ENCODE measurements around the gene NDUFA11.

- TF ChIP-seq EP300 (IDR thresholded peaks at IDR 0.05; ENCODE audit: low read depth) = no peak
- TF ChIP-seq, protein P1, sequence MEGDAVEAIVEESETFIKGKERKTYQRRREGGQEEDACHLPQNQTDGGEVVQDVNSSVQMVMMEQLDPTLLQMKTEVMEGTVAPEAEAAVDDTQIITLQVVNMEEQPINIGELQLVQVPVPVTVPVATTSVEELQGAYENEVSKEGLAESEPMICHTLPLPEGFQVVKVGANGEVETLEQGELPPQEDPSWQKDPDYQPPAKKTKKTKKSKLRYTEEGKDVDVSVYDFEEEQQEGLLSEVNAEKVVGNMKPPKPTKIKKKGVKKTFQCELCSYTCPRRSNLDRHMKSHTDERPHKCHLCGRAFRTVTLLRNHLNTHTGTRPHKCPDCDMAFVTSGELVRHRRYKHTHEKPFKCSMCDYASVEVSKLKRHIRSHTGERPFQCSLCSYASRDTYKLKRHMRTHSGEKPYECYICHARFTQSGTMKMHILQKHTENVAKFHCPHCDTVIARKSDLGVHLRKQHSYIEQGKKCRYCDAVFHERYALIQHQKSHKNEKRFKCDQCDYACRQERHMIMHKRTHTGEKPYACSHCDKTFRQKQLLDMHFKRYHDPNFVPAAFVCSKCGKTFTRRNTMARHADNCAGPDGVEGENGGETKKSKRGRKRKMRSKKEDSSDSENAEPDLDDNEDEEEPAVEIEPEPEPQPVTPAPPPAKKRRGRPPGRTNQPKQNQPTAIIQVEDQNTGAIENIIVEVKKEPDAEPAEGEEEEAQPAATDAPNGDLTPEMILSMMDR (IDR thresholded peaks at IDR 0.05) = peak; percentile 65 to 91 (median 78)
These were observed 11.4 kb downstream of the NDUFA11 start for GRCh38 chr19:5891938-5892771.
